Measurements from ENCODE around the gene AKR1D1.

DNA sequence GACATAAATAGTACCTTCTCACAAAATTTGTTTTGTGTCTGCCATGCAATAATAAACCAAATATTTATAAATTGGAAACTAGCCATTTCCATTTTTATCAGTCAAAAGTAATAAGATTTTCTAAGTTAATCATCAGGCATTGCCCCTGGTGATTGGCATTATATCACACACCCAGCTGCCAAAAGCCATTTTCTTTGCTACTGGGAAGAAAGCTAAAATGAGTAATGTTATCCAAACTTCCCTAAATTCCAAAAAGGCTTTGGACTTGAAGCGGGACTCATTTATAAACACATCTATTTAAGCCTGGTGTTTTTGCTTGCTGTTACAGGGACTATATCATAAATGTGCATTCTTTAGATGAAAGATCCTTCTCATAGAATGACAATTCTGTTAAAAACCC is 86.0 kb downstream of the AKR1D1 start:
- TF ChIP-seq CTCF (IDR thresholded peaks at IDR 0.05): no peak
- no peak for TF ChIP-seq POLR2A (IDR thresholded peaks at IDR 0.05)
